PC-9 (cell line): ENCODE measurements around the gene ZNRF1. TPM values are rescaled to one million over a fixed set of nuclear protein-coding genes. Genes with fewer than 3 reads are reported as not detected.
A peak's percentile ranks its signal among the peaks of the same experiment; 100 is the strongest.

Experiments used
- BruUV-seq: library from RNA; stranded (reverse); fragments of 400-500 nt; replicated peaks from 2 replicates; lab custom pipeline; 2021; lab: Mats Ljungman, UMichigan
- CTCF ChIA-PET: fragments of 300-600 bp; sonication (Branson Sonifier 250); formaldehyde crosslinking; loops from one replicate; lab custom pipeline; 2022; ENCODE audit warnings: antibody characterized with exemption; lab: Charles Lee
- POLR2A ChIA-PET: fragments of 300-600 bp; sonication (Branson Sonifier 250); formaldehyde crosslinking; loops from one replicate; lab custom pipeline; 2022; ENCODE audit warnings: antibody characterized with exemption; ENCODE audit not compliant: unreplicated experiment; lab: Charles Lee
- DNase-seq, 2 experiments: peaks; one replicate each; pipeline versions ENCODE4 v3.0.0 to v3.0.0-alpha.2; 2015 to 2022; ENCODE audit warnings: mixed read lengths in 1 of 2
- H2AFZ ChIP-seq: fragments of 200-600 bp; sonication (generic); 2 replicates; pipeline ENCODE4 v1.8.1; 2017; ENCODE audit warnings: antibody characterized with exemption
- H3F3A ChIP-seq: fragments of 200-600 bp; sonication (generic); 2 replicates; pipeline ENCODE4 v1.8.1; 2017; ENCODE audit warnings: antibody characterized with exemption, mild to moderate bottlenecking, low read depth; ENCODE audit not compliant: insufficient read depth
- H3K27ac ChIP-seq: fragments of 200-600 bp; sonication (generic); 2 replicates; pipeline ENCODE4 v1.6.1; 2016; ENCODE audit warnings: mixed run types
- H3K27me3 ChIP-seq: fragments of 200-600 bp; sonication (generic); 2 replicates; pipeline ENCODE4 v1.6.1; 2016; ENCODE audit warnings: low read depth, mixed run types; ENCODE audit not compliant: insufficient read depth
- H3K36me3 ChIP-seq: fragments of 200-600 bp; sonication (generic); 2 replicates; pipeline ENCODE4 v1.6.1; 2016; ENCODE audit warnings: low read depth, mixed run types
- H3K4me1 ChIP-seq: fragments of 200-600 bp; sonication (generic); replicated peaks from 2 replicates; pipeline ENCODE4 v1.6.1; 2016; ENCODE audit warnings: mixed run types; ENCODE audit not compliant: insufficient read depth
- H3K4me2 ChIP-seq: fragments of 200-600 bp; sonication (generic); 2 replicates; pipeline ENCODE4 v1.6.1; 2017; ENCODE audit warnings: mixed run types
- H3K4me3 ChIP-seq: fragments of 200-600 bp; sonication (generic); 2 replicates; pipeline ENCODE4 v1.6.1; 2016; ENCODE audit warnings: mixed run types
- H3K79me2 ChIP-seq: fragments of 200-600 bp; sonication (generic); 2 replicates; pipeline ENCODE4 v1.6.1; 2017; ENCODE audit warnings: low read depth, mixed run types
- H3K9me2 ChIP-seq: fragments of 200-600 bp; sonication (generic); 2 replicates; pipeline ENCODE4 v1.8.1; 2017; ENCODE audit warnings: mild to moderate bottlenecking; ENCODE audit not compliant: insufficient read depth
- H3K9me3 ChIP-seq: fragments of 200-600 bp; sonication (generic); 2 replicates; pipeline ENCODE4 v1.8.1; 2016; ENCODE audit warnings: low read depth; ENCODE audit not compliant: insufficient read depth
- H4K20me1 ChIP-seq: fragments of 200-600 bp; sonication (generic); 2 replicates; pipeline ENCODE4 v1.8.1; 2017; ENCODE audit not compliant: insufficient read depth
- EZH2 ChIP-seq: fragments of 200-600 bp; sonication (generic); IDR thresholded peaks from 2 replicates; pipeline ENCODE4 v1.8.0; 2017; ENCODE audit warnings: antibody characterized with exemption, low read depth
- intact Hi-C: fragments of 100-400 bp; cut with micrococcal nuclease; formaldehyde crosslinking; loops from one replicate; pipeline ENCODE4 v1.10.0; 2022; ENCODE audit not compliant: unreplicated experiment
- total RNA-seq: library from RNA; stranded (reverse); gene quantifications from 2 replicates; pipeline ENCODE4 v1.2.3, GENCODE V29; 2021
- TF ChIP-seq, protein P1 (sequence below): fragments of 200-600 bp; sonication (generic); conservative IDR thresholded peaks from 2 replicates; pipeline ENCODE4 v1.6.1; 2017; ENCODE audit warnings: mixed run types, antibody characterized with exemption, mild to moderate bottlenecking, moderate library complexity

The ZNRF1 gene
- total RNA-seq, 1 experiment from 2014 or later = 64.4 TPM

DNA sequence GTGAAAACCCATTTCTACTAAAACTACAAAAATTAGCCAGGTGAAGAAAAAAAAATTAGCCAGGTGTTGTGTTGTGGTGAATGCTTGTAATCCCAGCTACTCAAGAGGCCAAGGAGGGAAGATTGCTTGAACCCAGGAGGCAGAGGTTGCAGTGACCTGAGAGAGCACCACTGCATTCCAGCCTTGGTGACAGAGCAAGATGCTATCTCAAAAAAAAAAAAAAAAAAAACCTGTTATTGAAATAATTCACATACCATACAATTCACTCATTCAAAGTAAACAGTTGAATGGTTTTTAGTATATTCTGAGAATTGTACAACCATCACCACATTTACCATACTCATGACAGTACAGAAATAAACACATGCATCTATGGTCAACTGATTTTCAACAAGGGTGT, 31.0 kb downstream of the ZNRF1 start:
- Histone ChIP-seq H3K36me3 (0 out of 2 replicates have a peak, but pooled peaks cover 6% of the 10 kb centered on the region), H2AFZ (no peak overlapping the region), H3F3A (peaks cover 24% of the 10 kb centered on the region), H3K9me3 (no peaks in the 10 kb centered on the region), H3K27ac (peak overlapping the region; percentile 71), H3K4me2 (peak overlapping the region; percentile 63), H3K27me3 (no peaks in the 10 kb centered on the region), H3K9me2 (no peaks in the 10 kb centered on the region), H3K4me3 (no peak overlapping the region), H3K79me2 (peaks cover 90% of the 10 kb centered on the region), H4K20me1 (no peaks in the 10 kb centered on the region), H3K4me1 (peaks cover 65% of the 10 kb centered on the region)
- TF ChIP-seq, protein P1, sequence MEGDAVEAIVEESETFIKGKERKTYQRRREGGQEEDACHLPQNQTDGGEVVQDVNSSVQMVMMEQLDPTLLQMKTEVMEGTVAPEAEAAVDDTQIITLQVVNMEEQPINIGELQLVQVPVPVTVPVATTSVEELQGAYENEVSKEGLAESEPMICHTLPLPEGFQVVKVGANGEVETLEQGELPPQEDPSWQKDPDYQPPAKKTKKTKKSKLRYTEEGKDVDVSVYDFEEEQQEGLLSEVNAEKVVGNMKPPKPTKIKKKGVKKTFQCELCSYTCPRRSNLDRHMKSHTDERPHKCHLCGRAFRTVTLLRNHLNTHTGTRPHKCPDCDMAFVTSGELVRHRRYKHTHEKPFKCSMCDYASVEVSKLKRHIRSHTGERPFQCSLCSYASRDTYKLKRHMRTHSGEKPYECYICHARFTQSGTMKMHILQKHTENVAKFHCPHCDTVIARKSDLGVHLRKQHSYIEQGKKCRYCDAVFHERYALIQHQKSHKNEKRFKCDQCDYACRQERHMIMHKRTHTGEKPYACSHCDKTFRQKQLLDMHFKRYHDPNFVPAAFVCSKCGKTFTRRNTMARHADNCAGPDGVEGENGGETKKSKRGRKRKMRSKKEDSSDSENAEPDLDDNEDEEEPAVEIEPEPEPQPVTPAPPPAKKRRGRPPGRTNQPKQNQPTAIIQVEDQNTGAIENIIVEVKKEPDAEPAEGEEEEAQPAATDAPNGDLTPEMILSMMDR = no peak
- no peak for TF ChIP-seq EZH2
- ChIA-PET CTCF (interaction anchor here (0.6 to 1.3 kb wide), 3 partner anchors 34 to 216 kb away, joined by 3 to 23 read pairs (median 4); no protein-coding TSS in a partner anchor), POLR2A (interaction anchor here (0.6 to 1.0 kb wide), 4 partner anchors 79 to 374 kb away, joined by 3 to 7 read pairs (median 4); no protein-coding TSS in a partner anchor)
- intact Hi-C loops = loop anchor here (1.0 to 2.0 kb wide), 3 partner anchors 15 to 79 kb away; no protein-coding TSS in a partner anchor
- BruUV-seq = no TSS peak
- DNase-seq = peak; percentile 65 to 91

- Histone ChIP-seq H3K4me2 (no peak overlapping the region), H3K4me3 (no peak overlapping the region), H3F3A (peaks cover 28% of the 10 kb centered on the region), H3K79me2 (peaks cover 93% of the 10 kb centered on the region), H3K36me3 (0 out of 2 replicates have a peak, but pooled peaks cover 8% of the 10 kb centered on the region), H3K27me3 (no peaks in the 10 kb centered on the region), H3K9me3 (peaks cover 3% of the 10 kb centered on the region), H3K9me2 (no peaks in the 10 kb centered on the region), H3K4me1 (peaks cover 38% of the 10 kb centered on the region), H3K27ac (no peak overlapping the region), H2AFZ (no peak overlapping the region), H4K20me1 (no peaks in the 10 kb centered on the region)
- ChIA-PET POLR2A (no interaction called here), CTCF (no interaction called here)
- no TSS peak for BruUV-seq
- DNase-seq = no peak
- intact Hi-C loops = no loop called here
- no peak for TF ChIP-seq EZH2
- TF ChIP-seq, protein P1 = no peak
Measured at GRCh38 chr16:75032655-75033054, 33.8 kb downstream of the ZNRF1 start.

- no peaks in the 10 kb centered on the region for H4K20me1 ChIP-seq
- peaks cover 21% of the 10 kb centered on the region; the same call in 1 of the 2 replicates for H3K36me3 ChIP-seq
- H3K27me3 ChIP-seq = no peaks in the 10 kb centered on the region
- no peak for TF ChIP-seq EZH2
- TF ChIP-seq, protein P1 = no peak
- no TSS peak for BruUV-seq
- peaks cover 10% of the 10 kb centered on the region for H3K9me3 ChIP-seq
- intact Hi-C loops = no loop called here
- H3K4me2 ChIP-seq = no peak overlapping the region
- no peaks in the 10 kb centered on the region for H3K9me2 ChIP-seq
- no peak overlapping the region for H2AFZ ChIP-seq
- CTCF ChIA-PET = interaction anchor here (0.6 kb wide), 1 partner anchor 304 kb away, joined by 5 read pairs; no protein-coding TSS in a partner anchor
- no peak for DNase-seq
- POLR2A ChIA-PET = no interaction called here
- H3K4me3 ChIP-seq = no peak overlapping the region
- H3F3A ChIP-seq = peaks cover 22% of the 10 kb centered on the region
- no peak overlapping the region for H3K27ac ChIP-seq
- peaks cover 97% of the 10 kb centered on the region for H3K79me2 ChIP-seq
- peaks cover 22% of the 10 kb centered on the region for H3K4me1 ChIP-seq
Measured at GRCh38 chr16:75035410-75035968, 36.7 kb downstream of the ZNRF1 start.
